ENCODE results near the gene FAM98C.
"Not testable (repeated sequence)": the region's sequence is repeated elsewhere in the genome, so short reads cannot be mapped to it uniquely, and the experiment has no call there.

FAM98C gene

DNA sequence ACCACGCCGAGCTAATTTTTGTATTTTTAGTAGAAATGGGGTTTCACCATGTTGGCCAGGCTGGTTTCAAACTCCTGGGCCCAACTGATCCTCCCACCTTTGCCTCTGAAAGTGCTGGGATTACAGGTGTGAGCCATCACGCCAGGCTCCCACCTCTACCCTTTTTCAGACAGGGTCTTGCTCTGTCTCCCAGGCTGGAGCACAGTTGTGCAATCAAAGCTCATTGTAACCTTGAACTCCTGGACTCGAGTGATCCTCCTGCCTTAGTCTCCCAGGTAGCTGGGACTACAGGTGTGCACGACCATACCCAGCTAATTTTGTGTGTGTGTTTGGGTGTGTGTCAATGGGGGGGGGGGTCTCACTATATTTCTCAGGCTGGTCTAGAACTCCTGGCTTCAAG is 21.4 kb downstream of the FAM98C start:
- no peak overlapping the region for H3K27ac ChIP-seq (ENCODE audit: low read depth, low read length, poor library complexity, severe bottlenecking)
- H3K9me2 ChIP-seq (ENCODE audit: low read depth, low read length): no peaks in the 10 kb centered on the region
- no peak overlapping the region for H2AFZ ChIP-seq (ENCODE audit: low read length)
- H3F3A ChIP-seq (ENCODE audit: insufficient read depth, low read length): no peaks in the 10 kb centered on the region
- H3K79me2 ChIP-seq (ENCODE audit: insufficient read depth, low read length): no peaks in the 10 kb centered on the region
- H3K9ac ChIP-seq (ENCODE audit: low read length): no peak overlapping the region
- no peak for TF ChIP-seq EZH2 (IDR thresholded peaks at IDR 0.05; ENCODE audit: borderline replicate concordance, low read length)
- TF ChIP-seq, protein P1, sequence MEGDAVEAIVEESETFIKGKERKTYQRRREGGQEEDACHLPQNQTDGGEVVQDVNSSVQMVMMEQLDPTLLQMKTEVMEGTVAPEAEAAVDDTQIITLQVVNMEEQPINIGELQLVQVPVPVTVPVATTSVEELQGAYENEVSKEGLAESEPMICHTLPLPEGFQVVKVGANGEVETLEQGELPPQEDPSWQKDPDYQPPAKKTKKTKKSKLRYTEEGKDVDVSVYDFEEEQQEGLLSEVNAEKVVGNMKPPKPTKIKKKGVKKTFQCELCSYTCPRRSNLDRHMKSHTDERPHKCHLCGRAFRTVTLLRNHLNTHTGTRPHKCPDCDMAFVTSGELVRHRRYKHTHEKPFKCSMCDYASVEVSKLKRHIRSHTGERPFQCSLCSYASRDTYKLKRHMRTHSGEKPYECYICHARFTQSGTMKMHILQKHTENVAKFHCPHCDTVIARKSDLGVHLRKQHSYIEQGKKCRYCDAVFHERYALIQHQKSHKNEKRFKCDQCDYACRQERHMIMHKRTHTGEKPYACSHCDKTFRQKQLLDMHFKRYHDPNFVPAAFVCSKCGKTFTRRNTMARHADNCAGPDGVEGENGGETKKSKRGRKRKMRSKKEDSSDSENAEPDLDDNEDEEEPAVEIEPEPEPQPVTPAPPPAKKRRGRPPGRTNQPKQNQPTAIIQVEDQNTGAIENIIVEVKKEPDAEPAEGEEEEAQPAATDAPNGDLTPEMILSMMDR (IDR thresholded peaks at IDR 0.05; ENCODE audit: low read length): no peak
- H4K20me1 ChIP-seq (ENCODE audit: insufficient read depth, low read length): no peaks in the 10 kb centered on the region
- H3K36me3 ChIP-seq (ENCODE audit: insufficient read depth, low read length): no peaks in the 10 kb centered on the region
- no peaks in the 10 kb centered on the region for H3K9me3 ChIP-seq (ENCODE audit: low read length)
- H3K27me3 ChIP-seq (ENCODE audit: insufficient read depth, low read length): no peaks in the 10 kb centered on the region
- H3K4me2 ChIP-seq (ENCODE audit: low read length): no peak overlapping the region
- peaks cover 21% of the 10 kb centered on the region for H3K4me1 ChIP-seq (ENCODE audit: insufficient read depth, low read length, severe bottlenecking)
- H3K4me3 ChIP-seq (ENCODE audit: low read depth, low read length, poor library complexity, severe bottlenecking): no peak overlapping the region

DNA sequence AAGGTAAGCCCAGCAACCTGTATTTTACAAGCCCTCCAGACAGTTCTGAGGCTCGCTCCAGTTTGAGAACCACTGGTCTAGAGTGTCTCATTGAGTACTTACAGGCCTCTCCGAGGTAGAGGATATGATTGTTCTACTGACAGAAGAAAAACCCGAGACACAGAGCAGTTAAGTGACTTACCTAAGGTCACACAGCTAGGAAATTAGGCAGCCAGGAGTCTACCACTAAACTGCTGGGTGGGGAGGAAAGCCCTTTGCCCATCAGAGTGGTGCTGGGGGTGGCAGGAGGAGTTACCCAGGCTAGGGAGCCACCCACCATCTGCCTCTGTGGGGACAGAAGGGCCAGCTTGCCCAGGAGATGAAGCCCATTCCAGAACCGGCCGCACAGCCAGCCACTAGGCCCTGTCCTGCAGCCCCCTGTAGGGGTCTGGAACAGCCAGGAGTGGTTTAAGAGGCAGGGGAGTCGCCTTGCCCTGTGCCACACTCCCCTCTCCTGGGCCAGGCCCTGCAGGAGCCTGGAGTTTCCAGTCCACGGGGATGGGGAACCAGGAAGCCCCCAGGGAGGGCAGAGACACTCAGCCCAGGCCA is 22.4 kb downstream of the FAM98C start:
- Histone ChIP-seq H3K27me3 (ENCODE audit: insufficient read depth, low read length) (no peaks in the 10 kb centered on the region), H3K4me3 (ENCODE audit: low read depth, low read length, poor library complexity, severe bottlenecking) (no peak overlapping the region), H3K4me1 (ENCODE audit: insufficient read depth, low read length, severe bottlenecking) (peaks cover 27% of the 10 kb centered on the region), H3K9ac (ENCODE audit: low read length) (no peak overlapping the region), H3F3A (ENCODE audit: insufficient read depth, low read length) (no peaks in the 10 kb centered on the region), H3K79me2 (ENCODE audit: insufficient read depth, low read length) (no peaks in the 10 kb centered on the region), H3K9me2 (ENCODE audit: low read depth, low read length) (no peaks in the 10 kb centered on the region), H4K20me1 (ENCODE audit: insufficient read depth, low read length) (no peaks in the 10 kb centered on the region), H2AFZ (ENCODE audit: low read length) (no peak overlapping the region), H3K4me2 (ENCODE audit: low read length) (no peak overlapping the region), H3K36me3 (ENCODE audit: insufficient read depth, low read length) (no peaks in the 10 kb centered on the region), H3K27ac (ENCODE audit: low read depth, low read length, poor library complexity, severe bottlenecking) (no peak overlapping the region), H3K9me3 (ENCODE audit: low read length) (no peaks in the 10 kb centered on the region)
- no peak for TF ChIP-seq EZH2 (IDR thresholded peaks at IDR 0.05; ENCODE audit: borderline replicate concordance, low read length)
- TF ChIP-seq, protein P1 (IDR thresholded peaks at IDR 0.05; ENCODE audit: low read length): no peak

DNA sequence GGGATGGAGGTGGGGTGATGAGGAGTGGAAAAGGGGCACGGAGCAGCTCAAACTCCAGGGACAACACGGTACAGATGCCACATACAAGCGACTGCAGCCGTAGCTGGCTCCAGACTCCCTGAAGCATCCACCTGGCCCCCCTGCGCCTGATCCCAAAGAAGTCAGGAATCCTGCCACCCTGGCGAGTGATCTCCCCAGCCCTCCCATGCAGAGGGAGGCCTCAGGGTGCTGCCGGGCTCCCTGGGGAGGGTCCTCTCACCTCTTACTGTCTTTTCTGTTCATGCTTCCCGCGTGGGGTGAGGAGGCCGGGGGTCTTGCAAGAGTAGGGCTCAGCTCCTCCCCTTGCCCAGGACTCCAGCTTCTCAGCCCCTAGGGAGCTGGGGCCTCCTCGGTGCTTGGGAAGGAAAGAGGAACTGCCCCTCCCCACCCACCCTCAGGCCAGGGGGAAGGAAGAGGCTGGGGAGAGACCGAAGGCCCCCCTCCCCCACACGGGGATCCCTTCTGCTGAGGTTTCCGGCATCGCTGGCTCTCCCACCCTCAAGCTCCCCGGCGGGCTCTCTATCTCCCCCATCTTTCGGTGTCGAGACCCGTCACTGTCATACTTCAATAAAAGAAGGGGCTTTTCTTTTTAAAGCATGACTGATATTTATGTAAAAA is 23.0 kb downstream of the FAM98C start, which contains the start of gene RASGRP4:
Gene RASGRP4, minus strand, starts transcription at position 410 of the 657 bp plus-strand sequence. Its CDS starts 128 bp downstream, at position 282.
- no peak within 1 kb of the TSS for H3K9ac ChIP-seq (ENCODE audit: low read length)
- H3F3A ChIP-seq (ENCODE audit: insufficient read depth, low read length): no peaks in the 10 kb centered on the region
- no peaks in the 10 kb centered on the region for H3K27me3 ChIP-seq (ENCODE audit: insufficient read depth, low read length)
- no peaks in the 10 kb centered on the region for H4K20me1 ChIP-seq (ENCODE audit: insufficient read depth, low read length)
- H3K4me2 ChIP-seq (ENCODE audit: low read length): no peak within 1 kb of the TSS
- no peak for TF ChIP-seq EZH2 (IDR thresholded peaks at IDR 0.05; ENCODE audit: borderline replicate concordance, low read length)
- TF ChIP-seq, protein P1 (IDR thresholded peaks at IDR 0.05; ENCODE audit: low read length): no peak
- H3K27ac ChIP-seq (ENCODE audit: low read depth, low read length, poor library complexity, severe bottlenecking): no peak within 1 kb of the TSS
- no peak within 1 kb of the TSS for H3K4me3 ChIP-seq (ENCODE audit: low read depth, low read length, poor library complexity, severe bottlenecking)
- H3K9me2 ChIP-seq (ENCODE audit: low read depth, low read length): no peaks in the 10 kb centered on the region
- H3K79me2 ChIP-seq (ENCODE audit: insufficient read depth, low read length): no peaks in the 10 kb centered on the region
- no peaks in the 10 kb centered on the region for H3K36me3 ChIP-seq (ENCODE audit: insufficient read depth, low read length)
- H3K9me3 ChIP-seq (ENCODE audit: low read length): no peaks in the 10 kb centered on the region
- no peak within 1 kb of the TSS for H2AFZ ChIP-seq (ENCODE audit: low read length)
- peaks cover 27% of the 10 kb centered on the region for H3K4me1 ChIP-seq (ENCODE audit: insufficient read depth, low read length, severe bottlenecking)

DNA sequence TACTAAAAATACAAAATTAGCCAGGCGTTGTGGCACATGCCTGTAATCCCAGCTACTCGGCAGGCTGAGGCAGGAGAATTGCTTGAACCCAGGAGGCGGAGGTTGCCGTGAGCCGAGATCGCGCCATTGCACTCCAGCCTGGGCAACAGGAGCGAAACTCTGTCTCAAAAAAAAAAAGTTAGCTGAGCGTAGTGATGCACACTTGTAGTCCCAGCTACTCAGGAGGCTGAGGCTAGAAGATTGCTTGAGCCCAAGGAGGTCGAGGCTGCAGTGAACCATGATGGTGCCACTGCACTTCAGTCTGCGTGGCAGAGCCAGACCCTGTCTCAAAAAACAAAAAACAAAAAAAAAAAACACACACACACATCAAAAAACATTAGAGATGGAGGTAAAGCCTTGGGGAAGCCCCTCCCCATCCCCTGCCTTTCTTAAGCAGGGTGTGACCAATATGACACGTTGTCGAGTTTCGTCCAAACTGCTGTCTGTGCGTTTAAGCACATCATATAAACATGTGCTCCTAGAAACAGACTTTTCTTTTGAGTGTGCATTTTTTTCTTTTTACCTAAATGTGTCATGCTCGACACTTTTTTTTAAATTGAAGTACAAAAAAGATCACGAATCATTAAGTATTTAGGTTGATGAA is 24.3 kb downstream of the FAM98C start:
- H3K4me1 ChIP-seq (ENCODE audit: insufficient read depth, low read length, severe bottlenecking): peaks cover 27% of the 10 kb centered on the region
- H2AFZ ChIP-seq (ENCODE audit: low read length); H3K27ac ChIP-seq (ENCODE audit: low read depth, low read length, poor library complexity, severe bottlenecking); H3K4me3 ChIP-seq (ENCODE audit: low read depth, low read length, poor library complexity, severe bottlenecking); H4K20me1 ChIP-seq (ENCODE audit: insufficient read depth, low read length); H3K27me3 ChIP-seq (ENCODE audit: insufficient read depth, low read length); H3K36me3 ChIP-seq (ENCODE audit: insufficient read depth, low read length); H3K9me3 ChIP-seq (ENCODE audit: low read length); H3K9ac ChIP-seq (ENCODE audit: low read length); H3K79me2 ChIP-seq (ENCODE audit: insufficient read depth, low read length); H3K9me2 ChIP-seq (ENCODE audit: low read depth, low read length); H3K4me2 ChIP-seq (ENCODE audit: low read length); H3F3A ChIP-seq (ENCODE audit: insufficient read depth, low read length): not testable (repeated sequence)
